ENCODE data around the gene TCF7. TPM values are rescaled to one million over a fixed set of nuclear protein-coding genes. Genes with fewer than 3 reads are reported as not detected.

The TCF7 gene
- 107 and 110 TPM in 2 replicates for total RNA-seq

DNA sequence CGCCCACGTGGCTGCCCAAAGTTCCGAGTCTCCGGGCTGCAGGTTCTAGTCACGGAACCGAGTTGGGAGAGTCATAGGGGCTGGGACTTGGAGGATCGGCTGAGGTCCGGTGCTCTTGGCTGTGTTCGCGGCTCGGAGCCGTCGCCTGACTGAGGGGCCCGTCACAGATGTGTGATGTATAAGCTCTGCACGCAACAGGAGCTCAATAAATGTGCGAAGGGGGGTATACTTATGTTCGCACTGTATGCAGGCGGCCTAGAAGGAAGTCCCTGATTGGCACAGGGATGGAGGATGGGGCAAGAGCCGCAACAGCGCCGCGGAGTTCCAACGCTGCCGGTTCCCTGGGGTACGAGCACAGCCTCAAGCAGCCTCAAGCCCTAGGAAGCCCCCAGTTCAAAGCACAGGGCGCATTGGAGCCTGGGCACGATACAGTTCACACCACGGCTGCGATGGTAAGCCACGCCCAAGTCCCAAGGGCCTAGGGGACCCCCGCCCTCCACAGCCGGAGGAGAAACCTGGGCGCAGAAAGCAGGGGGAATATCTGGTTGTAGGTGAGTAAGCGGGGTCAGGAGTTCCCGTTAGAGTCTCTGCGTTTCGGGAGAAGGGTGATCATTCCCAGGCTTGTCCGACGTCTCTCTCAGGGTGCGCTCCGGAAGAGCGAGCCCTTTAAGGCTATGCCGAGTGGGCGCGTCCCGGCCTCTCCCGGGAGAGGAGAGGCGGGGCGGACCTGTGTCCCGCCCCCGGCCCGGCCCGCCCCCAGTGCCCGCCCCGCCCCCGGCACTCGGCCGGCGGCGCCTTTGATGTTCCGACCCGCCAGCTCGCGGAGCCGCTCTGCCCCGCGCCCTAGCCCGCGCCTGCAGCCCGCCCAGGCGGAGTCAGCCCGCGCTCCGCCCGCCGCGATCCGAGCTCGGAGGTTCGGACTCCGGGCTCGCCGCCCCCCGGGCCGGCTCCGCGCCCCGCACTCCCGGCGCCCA, at the start of gene TCF7:
TSS of gene TCF7 (plus strand) at position 780 of the 974 bp plus-strand sequence. CDS start 226 bp downstream, outside the sequence.
- intact Hi-C loops (cut with micrococcal nuclease) = loop anchor here (1.0 to 10.0 kb wide), 5 partner anchors 18 to 1059 kb away; partner anchors contain the start of genes C5orf15, HSPA4 and PPP2CA

DNA sequence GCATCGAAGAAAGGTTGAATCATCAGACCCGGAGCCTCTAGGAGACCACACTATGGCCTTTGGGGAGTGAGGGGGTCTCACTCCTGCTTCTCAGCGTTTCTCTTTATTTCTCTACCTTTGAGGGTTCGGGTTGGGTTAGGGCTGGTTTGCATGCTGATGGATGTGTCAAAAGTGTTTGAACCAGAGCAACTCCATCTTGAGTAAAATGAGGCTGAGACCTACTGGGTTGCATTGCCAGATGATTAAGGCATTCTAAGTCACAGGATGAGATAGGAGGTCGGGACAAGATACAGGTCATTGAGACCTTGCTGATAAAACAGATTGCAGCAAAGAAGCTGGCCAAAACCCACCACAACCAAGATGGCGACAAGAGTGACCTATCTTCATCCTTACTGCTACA, 44.9 kb upstream of the TCF7 start:
- intact Hi-C loops (cut with micrococcal nuclease) = no loop called here

DNA sequence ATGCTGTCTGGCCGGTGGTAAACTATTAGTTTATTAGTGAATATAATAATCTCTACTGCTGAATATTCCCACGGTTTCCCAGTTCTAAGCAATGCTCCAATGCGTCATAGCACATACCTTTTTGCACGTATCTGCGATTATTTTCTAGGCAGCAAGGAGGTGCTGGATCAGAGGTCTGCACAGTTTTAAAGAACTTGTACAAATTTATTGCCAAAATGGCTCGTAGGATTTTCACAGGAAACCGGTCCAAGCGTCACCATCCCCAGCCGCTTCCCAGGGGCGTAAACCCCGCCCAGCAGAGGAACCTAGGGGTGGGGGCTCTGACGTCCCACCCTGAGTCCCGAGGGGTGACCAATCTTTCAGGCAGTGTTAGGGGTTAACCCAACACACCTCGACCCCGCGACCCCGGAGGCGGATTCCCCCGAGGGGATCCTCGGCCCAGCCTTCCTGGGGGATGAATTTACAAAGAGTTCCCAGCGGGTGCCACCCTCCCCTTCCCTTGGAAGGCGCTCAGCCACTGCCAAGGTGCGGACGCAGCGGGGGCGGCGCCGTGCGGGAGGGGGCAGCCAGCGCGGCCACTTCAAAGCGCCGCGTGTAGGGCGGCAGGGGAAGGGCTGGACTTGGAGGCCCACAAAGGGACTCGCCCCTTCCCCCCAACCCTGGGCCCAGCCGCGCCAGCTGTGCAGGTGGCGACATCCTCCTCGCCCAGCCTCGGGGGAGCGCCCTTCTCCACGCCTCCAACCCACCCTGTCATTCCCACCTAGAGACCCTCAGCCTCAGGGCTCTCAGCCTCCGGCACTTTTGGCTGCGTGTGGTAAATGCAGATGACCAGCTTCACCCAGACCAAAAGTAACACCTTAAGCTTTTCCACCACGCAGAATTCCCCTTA, 43.5 kb upstream of the TCF7 start:
- intact Hi-C loops (cut with micrococcal nuclease) = loop anchor here (1.0 to 2.0 kb wide), 2 partner anchors 15 to 40 kb away; no protein-coding TSS in a partner anchor

DNA sequence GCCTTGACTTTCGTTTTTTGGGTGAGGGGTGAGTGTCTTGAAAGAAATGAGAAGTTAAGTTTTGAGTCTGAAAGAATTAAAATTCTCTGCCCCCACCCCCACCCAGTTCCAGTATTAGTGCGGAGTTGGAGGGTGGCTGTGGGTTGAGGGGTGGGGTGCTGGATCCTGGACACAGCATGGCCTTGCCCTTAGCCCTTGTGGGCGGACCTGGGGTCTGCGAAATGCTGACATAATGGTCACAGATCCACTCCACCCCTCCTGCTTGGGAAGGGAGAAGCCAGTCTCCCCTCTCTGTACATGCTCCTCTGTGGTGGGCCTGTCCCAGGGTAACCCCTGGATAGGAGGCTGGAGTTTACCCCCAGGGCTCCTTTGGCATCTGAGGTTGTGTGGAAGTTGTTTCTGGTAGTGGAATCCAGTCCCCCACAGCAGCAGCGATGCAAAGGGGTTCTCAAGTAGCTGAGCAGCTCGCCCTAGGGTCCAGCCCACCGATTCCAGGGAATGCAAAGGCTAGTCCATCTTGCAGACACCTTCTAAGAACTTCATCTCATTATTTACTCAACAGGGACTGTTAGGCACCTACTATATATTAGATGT, 42.8 kb upstream of the TCF7 start:
- intact Hi-C loops (cut with micrococcal nuclease) = loop anchor here (1.0 to 2.0 kb wide), 2 partner anchors 15 to 39 kb away; no protein-coding TSS in a partner anchor

DNA sequence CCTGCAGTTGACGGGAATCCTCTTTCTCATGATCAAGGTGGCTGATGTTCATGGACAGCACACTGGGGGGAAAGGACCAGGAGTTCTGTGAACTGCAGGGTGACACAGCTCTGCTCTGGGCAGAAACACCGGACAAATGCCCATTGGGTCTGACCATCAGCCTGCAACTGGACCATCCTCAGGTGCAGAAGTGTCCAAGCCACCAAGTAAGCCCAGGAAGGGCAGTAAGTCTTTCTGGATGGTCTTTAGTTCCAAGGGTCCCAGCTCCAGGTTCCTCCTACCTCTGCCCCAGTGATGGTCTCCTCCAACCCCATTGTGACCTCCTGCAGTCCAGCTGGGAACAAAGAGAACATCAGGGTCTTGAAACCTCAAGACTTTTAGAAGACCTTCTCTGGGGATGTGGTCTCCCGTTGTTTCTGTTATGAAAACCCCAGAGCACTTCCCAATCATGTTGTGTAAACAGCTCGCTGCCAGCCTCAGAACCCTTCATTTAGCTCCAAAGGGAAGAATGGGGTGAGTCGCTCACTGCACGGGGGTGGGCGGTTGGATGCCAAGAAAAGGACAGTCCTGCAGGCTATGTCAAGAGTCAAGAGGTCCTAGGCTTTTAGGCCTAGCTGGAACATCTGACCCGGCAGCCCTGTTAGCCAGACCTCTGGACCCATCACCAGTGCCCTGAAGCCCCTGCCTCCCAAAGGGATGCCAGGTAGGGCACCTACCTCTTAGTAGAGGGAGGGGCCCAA, 41.8 kb upstream of the TCF7 start:
- intact Hi-C loops (cut with micrococcal nuclease) = no loop called here

DNA sequence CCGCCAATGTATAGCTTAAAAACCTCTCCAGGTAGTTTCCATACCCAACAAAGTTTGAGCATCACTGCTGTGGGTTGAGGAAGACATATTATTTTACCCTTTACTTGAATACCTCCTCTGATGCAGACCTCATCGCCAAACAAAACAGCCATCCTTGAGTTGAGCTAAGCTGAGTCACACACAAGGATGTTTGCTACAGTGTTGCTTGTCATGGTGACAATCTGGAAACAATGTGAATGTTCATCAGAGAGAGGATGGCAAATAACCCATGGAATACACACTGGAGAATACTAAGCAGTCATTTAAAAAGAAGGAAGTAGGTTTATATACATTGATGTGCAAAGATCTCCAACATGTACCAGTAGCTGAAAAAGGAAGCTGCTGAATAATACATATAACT, 41.1 kb upstream of the TCF7 start:
- intact Hi-C loops (cut with micrococcal nuclease) = no loop called here

DNA sequence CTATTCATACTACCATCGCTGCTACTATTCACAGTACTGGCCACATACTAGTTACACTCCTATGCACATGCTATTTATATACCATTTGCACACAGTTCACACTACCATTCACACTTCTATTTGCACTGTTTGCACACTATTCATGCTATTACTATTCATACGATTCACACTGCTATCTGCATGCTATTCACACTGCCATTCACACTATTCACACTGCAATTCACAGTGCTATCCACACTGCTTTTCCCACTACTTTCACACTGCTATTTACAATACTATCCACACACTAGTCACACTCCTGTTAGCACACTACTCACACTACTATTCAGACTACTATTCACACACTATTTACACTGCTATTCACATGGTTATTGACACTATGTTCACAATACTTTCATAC, 39.4 kb upstream of the TCF7 start:
- intact Hi-C loops (cut with micrococcal nuclease) = no loop called here

DNA sequence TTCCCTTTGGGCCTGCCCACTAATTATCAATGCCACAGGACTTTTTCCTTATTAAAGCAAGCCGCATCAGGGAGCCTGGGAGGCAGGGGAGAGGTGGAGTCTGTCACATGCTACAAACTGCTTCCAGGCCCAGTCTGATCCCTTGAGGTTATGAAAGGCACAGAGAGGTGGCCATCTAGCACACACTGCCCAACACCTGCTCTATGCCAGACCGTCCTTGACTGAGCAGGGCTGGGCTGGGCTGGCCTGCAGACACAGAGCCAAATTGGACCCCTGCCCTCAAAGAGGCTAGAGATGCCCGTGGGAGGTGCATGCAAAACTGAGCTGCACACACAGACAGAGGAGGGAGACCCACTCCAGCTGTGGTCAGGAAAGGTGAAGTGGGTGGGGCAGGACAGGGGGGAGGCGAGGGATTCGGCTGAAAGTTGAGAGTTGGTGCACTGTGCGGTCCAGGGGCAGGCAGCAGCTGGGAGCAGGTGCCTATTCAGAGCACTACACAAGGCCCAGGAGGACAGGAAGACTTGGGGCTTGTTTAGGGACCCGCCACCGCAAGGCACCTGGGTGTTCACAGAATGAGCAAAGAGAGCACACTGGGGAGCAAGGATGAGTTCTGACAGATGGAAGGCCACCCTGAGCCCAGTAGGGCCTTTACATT, 36.4 kb upstream of the TCF7 start:
- intact Hi-C loops (cut with micrococcal nuclease) = loop anchor here (2.0 kb wide), 1 partner anchor 63 kb away; no protein-coding TSS in a partner anchor

DNA sequence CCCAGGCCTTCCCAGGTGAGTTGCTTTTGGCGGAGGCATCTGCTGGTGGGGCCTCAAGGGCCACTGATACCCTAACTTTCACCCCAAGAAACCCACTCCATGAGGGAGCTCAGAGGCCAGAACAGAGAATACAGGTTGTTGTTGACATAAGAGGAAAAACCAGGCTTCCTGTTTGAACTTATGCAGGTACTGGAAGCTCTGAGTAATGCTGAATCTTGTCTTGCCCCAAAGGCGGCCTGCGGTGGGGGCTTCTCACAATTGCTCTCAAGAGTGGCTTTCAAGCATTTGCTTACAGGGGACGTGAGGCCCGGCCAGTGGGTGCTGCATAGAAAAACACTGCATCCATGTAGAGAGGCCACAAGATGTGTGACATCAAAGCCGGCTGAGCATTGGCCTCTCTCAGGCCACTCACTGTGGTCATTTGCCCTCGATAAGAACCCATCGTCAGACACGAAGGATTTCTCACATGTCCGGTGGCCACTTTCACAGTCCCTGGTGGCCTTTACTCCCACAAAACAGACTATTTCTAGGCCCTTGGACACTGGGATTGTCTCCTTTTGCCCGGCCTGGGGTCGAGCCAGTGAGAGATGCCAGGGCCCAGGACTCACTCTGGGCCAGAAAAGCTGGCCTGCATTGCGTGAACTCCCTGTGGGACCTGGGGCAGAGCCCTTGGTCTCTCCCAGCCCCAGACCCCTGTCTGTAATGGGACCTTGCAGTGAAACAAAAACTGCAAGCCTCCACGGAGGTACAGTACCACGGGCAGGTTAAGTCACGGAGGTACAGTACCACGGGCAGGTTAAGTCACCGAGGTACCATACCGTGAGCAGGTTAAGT, 34.5 kb upstream of the TCF7 start:
- intact Hi-C loops (cut with micrococcal nuclease) = loop anchor here (1.0 to 2.0 kb wide), 2 partner anchors 20 to 61 kb away; no protein-coding TSS in a partner anchor

DNA sequence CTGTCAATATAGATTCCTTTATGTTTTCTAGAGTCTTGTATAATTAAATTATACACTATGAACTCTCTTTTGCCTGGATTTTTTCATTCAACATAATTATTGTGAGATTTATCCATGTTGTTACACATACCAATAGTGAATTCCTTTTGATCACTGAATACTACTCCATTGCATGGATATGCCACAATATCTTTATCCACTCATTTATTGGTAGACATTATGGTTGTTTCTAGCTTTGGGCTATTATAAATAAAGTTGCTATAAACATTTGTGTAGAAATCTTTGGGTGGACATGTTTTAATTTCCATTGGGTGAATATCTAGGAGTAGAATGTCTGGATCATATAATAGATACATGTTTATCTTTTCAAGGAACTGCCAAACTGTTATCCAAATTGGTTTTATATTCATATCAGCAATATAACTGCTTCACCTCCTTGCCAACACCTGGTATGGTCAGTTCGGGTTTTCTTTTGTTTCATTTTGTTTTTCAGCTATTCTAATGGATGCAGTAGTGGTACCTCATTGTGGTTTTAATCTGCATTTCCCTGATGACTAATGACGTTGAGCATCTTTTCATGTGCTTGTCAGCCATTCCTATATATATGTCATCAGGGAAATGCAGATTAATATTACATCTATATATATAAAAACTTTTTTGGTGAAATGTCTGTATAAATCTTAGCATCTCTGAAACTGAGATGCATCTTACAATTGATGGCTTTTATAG, 32.1 kb upstream of the TCF7 start:
- intact Hi-C loops (cut with micrococcal nuclease) = no loop called here

DNA sequence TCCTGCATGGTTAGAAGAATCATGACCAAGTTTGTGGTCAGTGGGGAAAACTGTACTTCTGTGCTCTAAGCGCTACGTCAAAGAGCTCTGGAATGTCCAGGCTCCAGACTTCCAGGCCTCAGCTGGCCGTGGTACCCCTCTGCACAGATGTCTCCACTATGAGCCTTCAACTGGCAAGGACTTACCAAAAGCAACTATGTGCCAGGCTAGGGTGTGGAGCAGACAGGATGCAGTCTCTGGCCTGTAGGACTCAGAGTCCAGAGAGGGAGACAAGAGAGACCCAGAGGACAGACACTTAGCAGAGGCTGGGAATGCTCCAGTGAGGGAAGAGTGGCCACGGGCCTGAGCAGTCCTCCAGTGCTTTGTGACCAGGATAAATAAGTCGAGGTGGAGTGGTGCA, 31.0 kb upstream of the TCF7 start:
- intact Hi-C loops (cut with micrococcal nuclease) = no loop called here

DNA sequence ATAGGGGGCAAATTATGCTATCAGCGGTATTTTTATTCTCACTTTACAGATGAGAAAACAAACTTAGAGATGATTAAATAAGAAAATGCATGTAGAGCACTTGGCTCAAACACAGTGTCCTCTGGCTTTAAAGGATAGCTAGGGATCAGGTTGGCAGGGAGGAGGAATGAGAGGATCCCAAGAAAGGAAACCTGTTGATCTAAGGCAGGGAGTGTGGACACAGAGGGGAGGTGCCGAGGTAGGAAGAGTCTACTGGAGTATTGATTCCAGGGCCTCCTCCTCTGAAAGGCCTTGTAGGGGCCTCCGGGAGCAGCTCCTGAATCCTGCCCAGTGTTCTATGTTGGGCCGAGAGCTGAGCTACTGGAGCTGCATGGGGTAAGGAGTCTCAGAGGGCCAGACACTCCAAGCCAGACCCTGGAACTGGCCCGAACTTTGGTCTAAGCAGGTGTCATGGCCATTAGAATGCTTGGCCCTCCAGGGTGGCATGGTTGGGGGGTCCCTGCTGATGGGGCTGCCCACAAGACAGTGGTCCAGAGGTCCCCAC, 30.4 kb upstream of the TCF7 start:
- intact Hi-C loops (cut with micrococcal nuclease) = no loop called here

DNA sequence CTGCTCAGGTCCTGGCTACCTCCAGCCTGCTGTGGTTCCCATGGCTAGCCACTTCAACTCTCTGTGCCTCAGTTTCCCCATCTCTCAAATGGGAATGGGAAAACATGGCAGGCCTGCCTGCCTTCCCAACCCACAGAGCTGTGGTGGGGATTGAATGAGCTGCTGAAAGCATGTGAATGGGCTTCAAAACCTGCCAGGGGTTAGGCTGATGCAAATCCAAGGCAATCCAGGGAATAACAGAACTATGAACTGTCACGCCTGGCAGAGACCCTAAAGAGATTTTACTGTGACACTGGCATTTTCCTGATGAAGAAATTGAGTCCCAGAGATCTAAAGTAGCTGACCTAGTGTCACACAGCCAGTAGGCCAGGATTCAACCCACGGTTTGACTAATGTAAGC, 29.9 kb upstream of the TCF7 start:
- intact Hi-C loops (cut with micrococcal nuclease) = no loop called here

DNA sequence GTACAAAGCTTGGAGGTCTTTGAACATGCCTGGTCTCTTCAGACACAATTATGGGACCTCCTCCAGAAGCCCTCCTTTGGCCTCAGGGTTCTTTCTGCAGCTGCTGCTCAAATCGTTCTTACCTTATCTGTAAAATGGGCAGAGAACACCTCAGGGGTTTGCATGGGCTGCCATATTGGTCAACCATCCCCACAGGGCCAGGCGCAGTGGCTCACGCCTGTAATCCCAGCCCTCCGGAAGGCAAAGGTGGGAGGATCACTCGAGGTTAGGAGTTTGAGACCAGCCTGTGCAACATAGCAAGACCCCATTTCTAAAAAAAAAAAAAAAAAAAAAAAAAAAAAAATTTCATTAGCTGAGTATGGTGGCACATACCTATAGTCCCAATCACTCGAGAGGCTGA, 29.1 kb upstream of the TCF7 start:
- intact Hi-C loops (cut with micrococcal nuclease) = no loop called here

DNA sequence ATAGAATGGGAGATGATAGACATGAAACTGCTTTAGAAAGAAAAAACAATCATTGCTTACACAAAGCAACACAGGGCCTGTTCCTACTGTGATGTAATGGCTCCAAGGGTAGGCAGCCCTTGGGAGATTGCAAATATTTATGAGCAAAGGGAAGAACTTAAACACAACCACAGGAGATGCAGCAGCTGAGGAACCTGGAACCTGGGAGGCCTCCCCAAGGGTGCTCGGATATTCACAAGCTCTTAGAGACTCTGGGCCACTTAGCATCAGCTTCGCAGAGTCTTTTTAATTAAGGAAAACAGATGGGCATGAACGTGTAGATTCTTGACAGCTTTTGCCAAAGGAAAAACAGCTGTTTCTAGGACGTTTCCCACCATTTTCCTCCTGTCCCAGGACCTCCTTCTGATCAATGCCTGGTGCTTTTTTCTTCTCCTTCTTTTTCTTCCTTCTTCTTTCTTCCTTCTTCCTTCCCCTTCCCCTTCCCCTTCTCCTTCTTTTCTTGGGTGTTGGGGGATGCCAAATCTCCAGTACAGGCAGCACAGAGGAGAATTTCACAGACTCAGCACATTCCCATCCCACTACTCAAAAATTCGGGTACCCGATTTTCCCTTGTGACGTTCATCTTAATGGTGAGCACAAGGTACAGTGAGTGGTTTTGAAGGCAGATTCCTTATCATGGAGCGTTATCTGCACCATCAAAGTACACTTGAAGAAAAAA, 28.1 kb upstream of the TCF7 start:
- intact Hi-C loops (cut with micrococcal nuclease) = loop anchor here (1.0 kb wide), 2 partner anchors 15 to 25 kb away; no protein-coding TSS in a partner anchor

DNA sequence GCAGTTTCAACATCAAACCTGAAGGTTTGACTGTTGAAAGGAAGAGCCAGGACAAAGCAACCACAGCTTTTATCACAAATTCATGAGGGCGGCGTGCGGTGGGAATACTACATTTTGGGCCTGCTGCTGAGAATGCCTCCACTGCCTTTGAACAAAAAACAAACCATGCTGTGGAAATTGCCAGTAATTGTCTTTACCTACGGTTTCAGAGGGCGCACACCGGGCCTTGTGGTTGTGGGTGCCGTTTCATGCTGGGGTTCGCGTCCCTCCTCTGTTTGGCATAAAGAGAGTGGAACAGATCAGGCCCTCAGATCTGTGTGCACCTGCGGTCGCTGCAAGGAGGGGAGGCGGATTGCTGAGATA, 27.6 kb upstream of the TCF7 start:
- intact Hi-C loops (cut with micrococcal nuclease) = loop anchor here (1.0 kb wide), 4 partner anchors 13 to 45 kb away; no protein-coding TSS in a partner anchor

DNA sequence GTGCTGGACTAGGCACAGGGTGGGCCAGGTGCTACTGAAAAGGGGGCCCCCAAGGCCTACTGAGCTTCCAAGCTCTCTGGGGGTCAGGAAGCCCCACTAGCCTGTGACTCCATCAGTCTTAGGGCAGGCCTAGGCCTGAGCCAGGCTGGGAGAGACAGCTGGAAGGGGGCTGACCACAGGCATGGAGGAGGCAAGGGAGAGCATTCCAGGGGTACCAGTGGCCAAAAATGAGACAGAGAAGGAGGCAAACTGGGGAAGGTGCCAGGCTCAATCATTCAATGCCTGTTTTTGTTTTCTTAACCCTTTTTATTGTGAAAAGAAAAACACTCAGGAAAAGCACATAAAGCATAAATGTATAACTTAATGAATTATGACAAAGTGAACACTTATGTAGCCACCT, 26.2 kb upstream of the TCF7 start:
- intact Hi-C loops (cut with micrococcal nuclease) = no loop called here

All from T-helper 1 cell treated with Interleukin-12 subunit alpha and Interleukin-12 subunit beta and Interleukin-4 antibody, amounts not matched to agents 30 ng/mL and 1 ng/mL, for 36 hours (primary cell).